Measurements from ENCODE around the gene MYBPH.

GRCh38 chr1:203163891-203164635 lies 11.6 kb downstream of the MYBPH start:
- TF ChIP-seq, protein P1, sequence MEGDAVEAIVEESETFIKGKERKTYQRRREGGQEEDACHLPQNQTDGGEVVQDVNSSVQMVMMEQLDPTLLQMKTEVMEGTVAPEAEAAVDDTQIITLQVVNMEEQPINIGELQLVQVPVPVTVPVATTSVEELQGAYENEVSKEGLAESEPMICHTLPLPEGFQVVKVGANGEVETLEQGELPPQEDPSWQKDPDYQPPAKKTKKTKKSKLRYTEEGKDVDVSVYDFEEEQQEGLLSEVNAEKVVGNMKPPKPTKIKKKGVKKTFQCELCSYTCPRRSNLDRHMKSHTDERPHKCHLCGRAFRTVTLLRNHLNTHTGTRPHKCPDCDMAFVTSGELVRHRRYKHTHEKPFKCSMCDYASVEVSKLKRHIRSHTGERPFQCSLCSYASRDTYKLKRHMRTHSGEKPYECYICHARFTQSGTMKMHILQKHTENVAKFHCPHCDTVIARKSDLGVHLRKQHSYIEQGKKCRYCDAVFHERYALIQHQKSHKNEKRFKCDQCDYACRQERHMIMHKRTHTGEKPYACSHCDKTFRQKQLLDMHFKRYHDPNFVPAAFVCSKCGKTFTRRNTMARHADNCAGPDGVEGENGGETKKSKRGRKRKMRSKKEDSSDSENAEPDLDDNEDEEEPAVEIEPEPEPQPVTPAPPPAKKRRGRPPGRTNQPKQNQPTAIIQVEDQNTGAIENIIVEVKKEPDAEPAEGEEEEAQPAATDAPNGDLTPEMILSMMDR (IDR thresholded peaks at IDR 0.05; ENCODE audit: low read depth, low read length), result no peak
- no peak for TF ChIP-seq POLR2A (IDR thresholded peaks at IDR 0.05; ENCODE audit: extremely low read depth, insufficient read length)
- no peak for TF ChIP-seq MAX (IDR thresholded peaks at IDR 0.05; ENCODE audit: low read depth, low read length)
